ENCODE results near the gene FAM222A.

DNA sequence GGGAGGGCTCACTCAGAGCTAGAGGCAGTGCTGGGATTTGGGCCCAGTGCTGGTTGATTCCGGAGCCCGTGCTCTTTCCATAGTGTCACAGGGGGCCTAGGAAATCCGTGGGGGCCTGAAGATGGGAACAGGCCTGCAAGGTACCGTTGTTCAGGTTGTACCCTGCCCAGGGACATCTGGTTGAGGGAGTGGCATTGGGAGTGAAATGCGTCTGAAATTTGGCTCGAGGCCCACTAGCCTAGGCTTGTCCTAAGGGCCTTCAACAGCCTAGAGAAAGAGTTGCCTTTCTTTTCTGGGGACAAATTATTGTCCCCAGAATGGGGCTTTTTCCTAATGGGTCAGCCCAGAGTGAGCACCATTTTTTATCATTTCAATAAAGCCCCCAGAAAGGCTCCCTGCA is 26.4 kb upstream of the FAM222A start:
- TF ChIP-seq, protein P1, sequence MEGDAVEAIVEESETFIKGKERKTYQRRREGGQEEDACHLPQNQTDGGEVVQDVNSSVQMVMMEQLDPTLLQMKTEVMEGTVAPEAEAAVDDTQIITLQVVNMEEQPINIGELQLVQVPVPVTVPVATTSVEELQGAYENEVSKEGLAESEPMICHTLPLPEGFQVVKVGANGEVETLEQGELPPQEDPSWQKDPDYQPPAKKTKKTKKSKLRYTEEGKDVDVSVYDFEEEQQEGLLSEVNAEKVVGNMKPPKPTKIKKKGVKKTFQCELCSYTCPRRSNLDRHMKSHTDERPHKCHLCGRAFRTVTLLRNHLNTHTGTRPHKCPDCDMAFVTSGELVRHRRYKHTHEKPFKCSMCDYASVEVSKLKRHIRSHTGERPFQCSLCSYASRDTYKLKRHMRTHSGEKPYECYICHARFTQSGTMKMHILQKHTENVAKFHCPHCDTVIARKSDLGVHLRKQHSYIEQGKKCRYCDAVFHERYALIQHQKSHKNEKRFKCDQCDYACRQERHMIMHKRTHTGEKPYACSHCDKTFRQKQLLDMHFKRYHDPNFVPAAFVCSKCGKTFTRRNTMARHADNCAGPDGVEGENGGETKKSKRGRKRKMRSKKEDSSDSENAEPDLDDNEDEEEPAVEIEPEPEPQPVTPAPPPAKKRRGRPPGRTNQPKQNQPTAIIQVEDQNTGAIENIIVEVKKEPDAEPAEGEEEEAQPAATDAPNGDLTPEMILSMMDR (IDR thresholded peaks at IDR 0.05) = no peak
- no peak for TF ChIP-seq POLR2A (IDR thresholded peaks at IDR 0.05)

Measured in lower leg skin (tissue), 3 donors.